K562 (cell line): ENCODE measurements around the gene SYNE2. TPM values are rescaled to one million over a fixed set of nuclear protein-coding genes. Genes with fewer than 3 reads are reported as not detected.

ENCODE experiments used
- ATAC-seq: fragments of 200-7000 bp; cut with Tn5 transposase; 3 replicates; pipeline ENCODE4 v1.9.1; 2020; ENCODE audit warnings: moderate library complexity
- BruUV-seq: library from RNA; stranded (reverse); fragments of 400-500 nt; replicated peaks from 2 replicates; lab custom pipeline; 2021; lab: Mats Ljungman, UMichigan
- CTCF ChIA-PET: fragments of 300-600 bp; formaldehyde crosslinking; extraction: SDS; loops from one replicate; lab custom pipeline; 2021; ENCODE audit warnings: low intra/inter-chr PET ratio; lab: Yijun Ruan, JAX
- POLR2A ChIA-PET: fragments of 300-600, 350-650 bp; sonication (Branson Sonifier 250); formaldehyde crosslinking; extraction: SDS; loops from one replicate; lab custom pipeline; 2021; ENCODE audit warnings: antibody characterized with exemption, inconsistent platforms; lab: Yijun Ruan, JAX
- DNase-seq, 4 experiments: peaks; one replicate each; pipeline versions ENCODE4 v3.0.0 to v3.0.0-alpha.2; 2011 to 2018; ENCODE audit warnings: low spot score in 3 of 4, mixed read lengths in 3 of 4; ENCODE audit errors: extremely low read depth in 1 of 4
- FAIRE-seq: peaks from 2 replicates; lab custom pipeline; 2011; peaks lifted over from hg19 to GRCh38; lab: Jason Lieb, UNC
- H2AFZ ChIP-seq: 2 replicates; pipeline ENCODE4 v1.6.0; 2011; ENCODE audit warnings: low read depth, low read length, control low read depth, inconsistent platforms
- H3K27ac ChIP-seq: fragments of 200-600 bp; 3 replicates; pipeline ENCODE4 v1.8.0; 2011; ENCODE audit warnings: low read depth, mild to moderate bottlenecking, control low read depth, inconsistent platforms, low read length, moderate library complexity, mixed read lengths; ENCODE audit errors: extremely low read depth
- H3K27me3 ChIP-seq, 2 experiments: fragments of 300-600 bp in 1 of 2; 2 replicates in 1 of 2; 3 replicates in 1 of 2; pipeline versions ENCODE4 v1.6.0 to v1.8.0; 2011; ENCODE audit warnings: inconsistent platforms in 2 of 2, low read length in 2 of 2, mild to moderate bottlenecking in 1 of 2, mixed read lengths in 1 of 2, moderate library complexity in 1 of 2; ENCODE audit not compliant: control insufficient read depth in 2 of 2, insufficient read depth in 2 of 2
- H3K36me3 ChIP-seq: fragments of 300-600 bp; 3 replicates; pipeline ENCODE4 v1.8.0; 2011; ENCODE audit warnings: mild to moderate bottlenecking, low read length, inconsistent platforms; ENCODE audit not compliant: control insufficient read depth, insufficient read depth
- H3K4me1 ChIP-seq, 2 experiments: fragments of 200-600 bp in 1 of 2; replicated peaks in 1 of 2; 2 replicates in 1 of 2; 3 replicates in 1 of 2; pipeline versions ENCODE4 v1.5.1 to v1.8.0; 2011; ENCODE audit warnings: inconsistent platforms in 2 of 2, low read length in 2 of 2, mild to moderate bottlenecking in 1 of 2, mixed read lengths in 1 of 2, moderate library complexity in 1 of 2; ENCODE audit not compliant: control insufficient read depth in 2 of 2, insufficient read depth in 2 of 2
- H3K4me2 ChIP-seq: 2 replicates; pipeline ENCODE4 v1.6.1; 2011; ENCODE audit warnings: low read length, control low read depth, inconsistent platforms, mixed read lengths; ENCODE audit not compliant: insufficient read depth
- H3K4me3 ChIP-seq: fragments of 200-600 bp; sonication (generic), shearing (Covaris generic); 2 replicates; pipeline ENCODE4 v1.5.1; 2016; ENCODE audit warnings: control low read depth, inconsistent platforms
- H3K79me2 ChIP-seq: fragments of 200-600 bp; 3 replicates; pipeline ENCODE4 v1.8.0; 2011; ENCODE audit warnings: low read length, inconsistent platforms; ENCODE audit not compliant: control insufficient read depth, insufficient read depth
- H3K9ac ChIP-seq, 2 experiments: 2 replicates each; pipeline versions ENCODE4 v1.6.0 to v1.6.1; 2011; ENCODE audit warnings: low read depth in 2 of 2, low read length in 2 of 2, control low read depth in 1 of 2, inconsistent platforms in 1 of 2, mild to moderate bottlenecking in 1 of 2, mixed read lengths in 1 of 2; ENCODE audit not compliant: insufficient read depth in 1 of 2
- H3K9me1 ChIP-seq: one replicate; pipeline ENCODE4 v1.6.0; 2011; ENCODE audit warnings: inconsistent platforms, mild to moderate bottlenecking, low read length, moderate library complexity; ENCODE audit not compliant: control insufficient read depth, insufficient read depth
- H3K9me3 ChIP-seq: replicated peaks from 2 replicates; pipeline ENCODE4 v1.5.1; 2011; ENCODE audit warnings: low read depth, low read length, inconsistent platforms; ENCODE audit not compliant: control insufficient read depth, insufficient read depth
- H4K20me1 ChIP-seq: replicated peaks from 2 replicates; pipeline ENCODE4 v1.6.1; 2011; ENCODE audit warnings: low read length, inconsistent platforms, mixed read lengths; ENCODE audit not compliant: control insufficient read depth, insufficient read depth
- CTBP1 ChIP-seq: fragments of 450-650 bp; IDR thresholded peaks from 2 replicates; pipeline ENCODE4 v1.6.1; 2016; ENCODE audit warnings: borderline replicate concordance
- DPF2 ChIP-seq: fragments of 450-650 bp; IDR thresholded peaks from 2 replicates; pipeline ENCODE4 v1.6.1; 2016
- ETV1 ChIP-seq: fragments of 450-650 bp; conservative IDR thresholded peaks from 2 replicates; pipeline ENCODE4 v1.6.1; 2016; ENCODE audit warnings: missing genetic modification characterization, control low read depth, low read depth, missing compliant biosample characterization
- FIP1L1 ChIP-seq: fragments of 200-400 bp; formaldehyde crosslinking; IDR thresholded peaks from 2 replicates; pipeline ENCODE4 v1.6.1; 2018; ENCODE audit warnings: mild to moderate bottlenecking, low read depth, low read length; ENCODE audit not compliant: poor library complexity, severe bottlenecking
- FOXK2 ChIP-seq, 2 experiments: fragments of 450-650 bp; IDR thresholded peaks in 1 of 2; conservative IDR thresholded peaks in 1 of 2; 2 replicates each; pipeline ENCODE4 v1.6.1; 2016; ENCODE audit warnings: low read depth in 2 of 2, mild to moderate bottlenecking in 1 of 2
- MTA1 ChIP-seq: fragments of 450-650 bp; IDR thresholded peaks from 2 replicates; pipeline ENCODE4 v1.6.1; 2017; ENCODE audit warnings: borderline replicate concordance
- SNAPC5 ChIP-seq: fragments of 250-450 bp; sonication (Bioruptor Pico); IDR thresholded peaks from 2 replicates; pipeline ENCODE4 v1.8.0; 2021; ENCODE audit warnings: moderate library complexity, mild to moderate bottlenecking, inconsistent platforms
- ZC3H4 ChIP-seq: sonication (generic); formaldehyde crosslinking; IDR thresholded peaks from 2 replicates; pipeline ENCODE4 v1.9.0; 2021; ENCODE audit warnings: missing genetic modification reagents, borderline replicate concordance
- ZNF175 ChIP-seq: fragments of 200-800 bp; sonication (Bioruptor generic); IDR thresholded peaks from 2 replicates; pipeline ENCODE4 v1.6.1; 2016; ENCODE audit warnings: low read depth, mild to moderate bottlenecking, missing genetic modification characterization, missing compliant biosample characterization
- ZNF316 ChIP-seq: fragments of 450-650 bp; IDR thresholded peaks from 2 replicates; pipeline ENCODE4 v1.6.1; 2016
- ZNF583 ChIP-seq: fragments of 250-450 bp; sonication (Bioruptor Pico); IDR thresholded peaks from 2 replicates; pipeline ENCODE4 v1.4.0; 2020
- in situ Hi-C: fragments of 300-500 bp; cut with MboI; formaldehyde crosslinking; loops from 4 replicates; pipeline ENCODE4 v1.15.0; 2018; ENCODE audit warnings: inconsistent platforms, mixed read lengths
- intact Hi-C: fragments of 100-400 bp; cut with micrococcal nuclease; formaldehyde crosslinking; loops from 2 replicates; pipeline ENCODE4 v1.14.2; 2022
- microRNA counts: library from miRNA; unstranded; fragments of <30 nt; microRNA quantifications from one replicate; lab custom pipeline; 2016
- microRNA-seq: library from miRNA; unstranded; fragments of <30 nt; microRNA quantifications from one replicate; pipeline ENCODE4, GENCODE V29; 2018; ENCODE audit warnings: borderline microRNAs expressed
- polyA plus RNA-seq, 8 experiments: library from polyadenylated mRNA; depleted of rRNA in 4 of 8; stranded (reverse) in 5 of 8; unstranded in 3 of 8; fragments of >200 nt; fragmentation: Nextera tagmentation in 2 of 8; fragmentation: Illumina TruSeq in 1 of 8; extraction: Ambion mirVana in 2 of 8; extraction: Trizol in 1 of 8; gene quantifications; 2 replicates each; pipeline versions ENCODE4 v1.2.1 to v1.2.3, GENCODE V29; 2011 to 2014; ENCODE audit warnings: inconsistent platforms in 1 of 8, missing spikeins in 1 of 8
- small RNA-seq: library from RNA; depleted of rRNA; stranded (forward); fragments of <200 nt; gene quantifications from one replicate; pipeline ENCODE3, GENCODE V24; 2014
- total RNA-seq, 7 experiments: library from RNA; depleted of rRNA in 6 of 7; stranded (reverse); fragments of >200 nt in 6 of 7; fragmentation: Illumina TruSeq in 2 of 7; extraction: Trizol in 2 of 7; gene quantifications; 2 replicates each; pipeline versions ENCODE4 v1.2.1 to v1.2.3, GENCODE V29; 2011 to 2021; ENCODE audit warnings: low replicate concordance in 1 of 7

The SYNE2 gene
- total and polyA plus RNA-seq, 9 of the 15 experiments (the other 6 are each of a cell fraction or from before 2014, with no cell fraction given), result 0.06 to 0.53 (median 0.11) TPM

- TF ChIP-seq SNAPC5 (CRISPR knock-in tag) (no peak), ZNF175 (CRISPR knock-in tag) (peak; percentile 62; the same call in 1 of the 2 replicates), CTBP1 (no peak), ZC3H4 (CRISPR knock-in tag) (no peak), FIP1L1 (no peak), ETV1 (peak; percentile 33; the same call in 1 of the 2 replicates), DPF2 (no peak), ZNF583 (CRISPR knock-in tag) (no peak), FOXK2 (conservative IDR thresholded peaks at IDR 0.05 in 1 of 2, IDR thresholded peaks at IDR 0.05 in 1 of 2; ENCODE audit: low read depth in 2 of 2) (no peak)
- TF ChIP-seq, all 486 proteins: peak for 24
Measured at GRCh38 chr14:64266239-64266638, 413.4 kb downstream of the SYNE2 start (continued).

GRCh38 chr14:64272019-64272418 lies 419.2 kb downstream of the SYNE2 start:
- intact Hi-C loops, result no loop called here

More at GRCh38 chr14:64272019-64272418, 419.2 kb downstream of the SYNE2 start:
- Histone ChIP-seq H3K36me3 (no peaks in the 10 kb centered on the region), H3K9me1 (no peaks in the 10 kb centered on the region), H3K4me3 (no peak overlapping the region), H3K4me1 (no peaks in the 10 kb centered on the region), H3K27ac (no peak overlapping the region), H3K79me2 (no peaks in the 10 kb centered on the region), H4K20me1 (no peaks in the 10 kb centered on the region), H3K9me3 (no peaks in the 10 kb centered on the region; the same call in 1 of the 2 replicates), H3K9ac (no peak overlapping the region), H3K27me3 (no peaks in the 10 kb centered on the region), H2AFZ (no peak overlapping the region), H3K4me2 (no peak overlapping the region)
- FAIRE-seq, result no peak
- ChIA-PET CTCF (no interaction called here), POLR2A (no interaction called here)
- TF ChIP-seq ZNF316, result peak; percentile 75
- no peak for TF ChIP-seq MTA1
- in situ Hi-C loops, result no loop called here
- DNase-seq, result no peak
- no TSS peak for BruUV-seq
- ATAC-seq, result no peak

MicroRNA genes within 50 kb of the gene (microRNA counts, 767-probe panel; counts per million panel counts)
- microRNA hsa-miR-548h-5p (lab: Ali Mortazavi, UCI), result not detected

Small RNA genes lying within 50 kb of the gene (microRNA-seq; reads per million reads assigned to microRNA genes)
- not detected for gene MIR548H1

Small RNA genes lying within 50 kb of the gene (small RNA-seq; reads per million reads assigned to genes)
- gene MIR548H1 (not detected), gene RF00019 (not detected), gene RPS28P1 (not detected)

Other genes with a start within 250 kb of the SYNE2 start
- gene WDR89, start 211.1 kb upstream of the SYNE2 start, total RNA-seq (2014; rRNA removed), result 11.3 and 11.7 TPM in 2 replicates
- 25.6 and 27.7 TPM in 2 replicates for gene WDR89, start 211.1 kb upstream of the SYNE2 start, total RNA-seq (2014; rRNA removed; fragmentation: Illumina TruSeq; extraction: Trizol)
- gene WDR89, start 211.1 kb upstream of the SYNE2 start, total RNA-seq (2015; rRNA removed; fragmentation: Illumina TruSeq; extraction: Trizol), result 16.0 and 18.0 TPM in 2 replicates
- gene WDR89, start 211.1 kb upstream of the SYNE2 start, total RNA-seq (2021), result 15.7 and 19.0 TPM in 2 replicates
- 13.7 and 20.1 TPM in 2 replicates for gene WDR89, start 211.1 kb upstream of the SYNE2 start, polyA plus RNA-seq (2011; rRNA removed)
- 13.2 and 14.9 TPM in 2 replicates for gene WDR89, start 211.1 kb upstream of the SYNE2 start, polyA plus RNA-seq (2014; fragmentation: Illumina TruSeq; extraction: Trizol)
- 10 to 100 TPM; 16.2 to 23.8 TPM for gene WDR89, start 211.1 kb upstream of the SYNE2 start, polyA plus RNA-seq (2014; fragmentation: Nextera tagmentation; extraction: Ambion mirVana)
- gene WDR89, start 211.1 kb upstream of the SYNE2 start, polyA plus RNA-seq (2014; rRNA removed), result 9.3 and 9.9 TPM in 2 replicates
- 5.6 and 6.9 TPM in 2 replicates for gene SGPP1, start 124.9 kb upstream of the SYNE2 start, total RNA-seq (2014; rRNA removed)
- 7.3 and 8.0 TPM in 2 replicates for gene SGPP1, start 124.9 kb upstream of the SYNE2 start, total RNA-seq (2014; rRNA removed; fragmentation: Illumina TruSeq; extraction: Trizol)
- 6.0 and 6.5 TPM in 2 replicates for gene SGPP1, start 124.9 kb upstream of the SYNE2 start, total RNA-seq (2015; rRNA removed; fragmentation: Illumina TruSeq; extraction: Trizol)
- 6.5 and 6.9 TPM in 2 replicates for gene SGPP1, start 124.9 kb upstream of the SYNE2 start, total RNA-seq (2021)
- 3.9 and 4.9 TPM in 2 replicates for gene SGPP1, start 124.9 kb upstream of the SYNE2 start, polyA plus RNA-seq (2011; rRNA removed)
- gene SGPP1, start 124.9 kb upstream of the SYNE2 start, polyA plus RNA-seq (2014; fragmentation: Illumina TruSeq; extraction: Trizol), result 4.9 and 6.0 TPM in 2 replicates
- gene SGPP1, start 124.9 kb upstream of the SYNE2 start, polyA plus RNA-seq (2014; fragmentation: Nextera tagmentation; extraction: Ambion mirVana), result 1 to 10 TPM; 2.2 to 2.8 TPM
- gene SGPP1, start 124.9 kb upstream of the SYNE2 start, polyA plus RNA-seq (2014; rRNA removed), result 4.7 and 5.2 TPM in 2 replicates